Activated naive CD4-positive, alpha-beta T cell treated with anti-CD3 and anti-CD28 coated beads, Interleukin-2, amount 10 ng/mL, durations not matched to agents 7 days and 5 days (primary cell): ENCODE measurements around the gene LDLRAD2.

Experiments
- CTCF ChIA-PET: fragments of 350-600 bp; sonication (Branson Sonifier 250); formaldehyde crosslinking; loops from one replicate; lab custom pipeline; 2021; ENCODE audit warnings: antibody characterized with exemption; lab: Charles Lee
- DNase-seq: peaks from one replicate; pipeline ENCODE4 v3.0.0-alpha.2; 2020
- H3K27ac Mint-ChIP-seq: one replicate; pipeline ENCODE4 v1.8.0; 2021; ENCODE audit warnings: mild to moderate bottlenecking, moderate library complexity, mixed read lengths
- H3K27me3 Mint-ChIP-seq: one replicate; pipeline ENCODE4 v1.8.0; 2021; ENCODE audit warnings: mild to moderate bottlenecking, mixed read lengths
- H3K36me3 Mint-ChIP-seq: one replicate; pipeline ENCODE4 v1.8.0; 2021; ENCODE audit warnings: mixed read lengths
- H3K4me1 Mint-ChIP-seq: one replicate; pipeline ENCODE4 v1.8.0; 2021; ENCODE audit warnings: mixed read lengths
- H3K4me3 Mint-ChIP-seq: one replicate; pipeline ENCODE4 v1.8.0; 2021; ENCODE audit warnings: mild to moderate bottlenecking, moderate library complexity, mixed read lengths
- H3K9me3 Mint-ChIP-seq: one replicate; pipeline ENCODE4 v1.8.0; 2021; ENCODE audit warnings: mixed read lengths

LDLRAD2 gene

DNA sequence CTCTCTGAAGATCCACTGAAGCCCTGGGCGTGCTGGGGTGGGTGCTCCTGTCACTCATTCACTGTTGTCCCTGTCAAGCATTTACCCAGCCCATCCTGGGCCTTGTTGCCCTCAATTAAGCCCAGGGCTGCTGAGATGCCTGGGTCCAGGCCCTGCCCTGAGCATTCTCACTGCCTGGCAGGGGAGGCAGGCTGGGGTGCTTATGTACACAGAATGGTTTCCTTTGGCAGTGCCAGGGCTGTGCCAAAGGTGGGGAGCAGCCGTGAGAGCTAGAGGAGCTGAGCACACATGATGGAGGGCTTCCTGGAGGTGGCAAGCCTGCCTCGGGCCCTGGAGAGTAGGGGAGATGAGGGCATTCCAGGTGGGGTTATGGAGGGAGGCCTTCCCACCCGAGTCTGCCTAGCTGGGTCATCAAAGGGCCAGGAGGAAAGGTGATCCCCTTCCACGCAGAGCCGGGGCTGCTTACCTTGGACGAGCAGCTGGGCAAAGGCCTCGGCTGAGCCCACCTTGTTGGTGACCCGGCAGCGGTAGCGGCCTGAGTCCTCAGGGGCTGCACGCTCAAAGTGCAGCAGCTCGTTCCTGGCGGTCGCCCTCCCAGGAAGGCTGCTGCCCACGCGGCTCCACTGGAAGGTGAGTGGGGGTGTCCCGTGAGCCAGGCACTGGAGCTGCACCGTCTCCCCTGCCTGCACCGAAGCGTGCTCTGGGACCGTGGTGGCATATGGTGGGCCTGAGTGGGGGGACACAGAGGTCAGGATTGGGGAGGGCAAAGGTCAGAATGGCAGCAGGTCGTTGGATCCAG, 26.5 kb downstream of the LDLRAD2 start:
- H3K9me3 Mint-ChIP-seq = peaks cover 15% of the 10 kb centered on the region
- DNase-seq = no peak
- H3K4me1 Mint-ChIP-seq = no peaks in the 10 kb centered on the region
- H3K36me3 Mint-ChIP-seq = peaks cover 5% of the 10 kb centered on the region
- H3K4me3 Mint-ChIP-seq = no peak overlapping the region
- no peak overlapping the region for H3K27ac Mint-ChIP-seq
- no peaks in the 10 kb centered on the region for H3K27me3 Mint-ChIP-seq
- CTCF ChIA-PET = interaction anchor here (0.9 kb wide), 1 partner anchor 28 kb away, joined by 3 read pairs; no protein-coding TSS in a partner anchor

DNA sequence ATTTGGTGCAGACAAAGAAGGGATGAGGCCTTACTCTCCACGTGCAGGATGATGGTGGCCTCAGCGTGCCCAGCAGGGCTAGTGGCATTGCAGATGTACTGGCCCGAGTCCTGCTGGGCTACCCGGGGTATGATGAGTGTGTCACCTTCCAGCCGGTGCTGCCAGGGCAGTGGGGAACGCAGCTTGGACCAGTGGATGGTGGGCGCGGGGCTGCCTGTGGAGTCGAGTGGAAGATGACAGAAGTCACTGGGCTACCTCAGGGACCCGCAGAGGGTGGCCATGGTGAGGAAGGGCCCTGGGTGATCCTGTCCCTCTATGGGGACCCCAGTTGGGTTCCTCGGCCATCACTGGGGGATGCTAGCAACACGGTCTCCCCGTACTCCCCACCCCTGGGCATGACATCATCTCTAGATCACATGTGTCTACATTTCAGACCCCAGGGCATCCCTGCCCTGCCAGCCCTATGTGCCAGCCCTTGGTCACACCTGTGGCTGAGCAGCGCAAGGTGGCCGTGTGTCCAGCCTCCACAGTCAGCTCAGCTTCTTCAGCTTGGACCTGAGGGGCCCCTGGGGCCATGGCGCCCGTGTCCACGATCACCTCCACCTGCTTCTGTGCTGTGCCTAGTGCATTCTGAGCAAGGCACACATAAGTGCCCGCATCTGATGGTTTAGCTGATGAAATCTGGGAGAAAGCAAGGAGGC, 27.4 kb downstream of the LDLRAD2 start:
- H3K4me1 Mint-ChIP-seq = no peaks in the 10 kb centered on the region

DNA sequence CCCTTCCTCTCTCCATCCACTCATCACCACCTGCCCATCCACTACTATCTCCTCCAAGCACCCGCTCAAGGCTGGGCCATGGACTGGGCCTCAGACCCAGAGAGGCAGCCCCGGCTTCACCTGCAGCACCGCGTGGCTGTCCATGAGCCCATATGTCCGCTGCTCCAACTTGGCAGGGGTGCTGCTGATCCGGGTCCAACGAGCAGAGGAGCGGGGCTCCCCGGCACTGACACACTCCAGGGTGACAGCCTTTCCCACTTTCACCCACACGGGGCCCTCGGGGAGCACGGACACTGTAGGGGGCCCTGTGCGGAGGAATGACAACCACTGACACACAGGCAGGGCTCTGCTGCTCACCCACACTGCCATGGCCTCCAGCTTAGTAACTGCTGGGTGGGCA, 28.9 kb downstream of the LDLRAD2 start:
- CTCF ChIA-PET = no interaction called here
- DNase-seq = no peak
- H3K27ac Mint-ChIP-seq = no peak overlapping the region

More for the DNA sequence above, 27.4 kb downstream of the LDLRAD2 start:
- no peak for DNase-seq
- CTCF ChIA-PET = no interaction called here
- Mint-ChIP-seq H3K36me3 (no peaks in the 10 kb centered on the region), H3K27ac (no peak overlapping the region), H3K27me3 (no peaks in the 10 kb centered on the region), H3K9me3 (peaks cover 6% of the 10 kb centered on the region), H3K4me3 (no peak overlapping the region)

DNA sequence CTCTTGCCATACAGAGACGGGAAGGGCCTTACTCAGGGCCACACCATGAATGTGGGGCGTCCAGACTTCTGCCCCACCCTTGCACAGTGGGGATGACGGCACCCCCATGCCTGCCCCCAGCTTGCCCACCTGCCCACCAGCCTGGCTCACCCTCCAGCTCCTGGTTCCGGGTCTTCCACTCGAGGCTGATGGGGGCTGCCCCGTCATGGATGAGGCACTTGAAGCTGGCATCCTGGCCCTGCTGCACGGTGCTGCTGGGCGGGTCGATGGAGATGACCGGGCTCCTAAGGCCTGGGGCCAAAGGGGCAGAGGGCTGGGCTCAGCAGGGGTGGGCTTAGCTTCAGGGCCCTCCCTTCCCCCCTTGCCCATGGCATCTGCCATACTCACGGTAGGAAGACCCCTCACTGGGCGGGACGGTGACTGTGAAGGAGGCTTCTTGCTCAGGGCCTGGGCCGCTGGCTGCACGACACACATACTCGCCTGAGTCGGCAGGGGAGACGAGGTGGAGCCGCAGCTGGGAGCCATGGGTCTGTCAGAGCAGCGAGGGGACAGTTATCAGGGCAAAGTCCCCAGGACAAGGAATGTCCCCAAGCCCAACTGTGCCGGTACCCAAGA, 29.9 kb downstream of the LDLRAD2 start:
- H3K4me1 Mint-ChIP-seq = no peaks in the 10 kb centered on the region
- H3K36me3 Mint-ChIP-seq = no peaks in the 10 kb centered on the region
- CTCF ChIA-PET = no interaction called here
- H3K27ac Mint-ChIP-seq = no peak overlapping the region
- no peak for DNase-seq
- no peak overlapping the region for H3K4me3 Mint-ChIP-seq
- H3K9me3 Mint-ChIP-seq = no peaks in the 10 kb centered on the region
- no peaks in the 10 kb centered on the region for H3K27me3 Mint-ChIP-seq

More for the DNA sequence above, 28.9 kb downstream of the LDLRAD2 start:
- H3K4me1 Mint-ChIP-seq = no peaks in the 10 kb centered on the region
- no peaks in the 10 kb centered on the region for H3K27me3 Mint-ChIP-seq
- no peaks in the 10 kb centered on the region for H3K9me3 Mint-ChIP-seq
- no peak overlapping the region for H3K4me3 Mint-ChIP-seq
- H3K36me3 Mint-ChIP-seq = no peaks in the 10 kb centered on the region

DNA sequence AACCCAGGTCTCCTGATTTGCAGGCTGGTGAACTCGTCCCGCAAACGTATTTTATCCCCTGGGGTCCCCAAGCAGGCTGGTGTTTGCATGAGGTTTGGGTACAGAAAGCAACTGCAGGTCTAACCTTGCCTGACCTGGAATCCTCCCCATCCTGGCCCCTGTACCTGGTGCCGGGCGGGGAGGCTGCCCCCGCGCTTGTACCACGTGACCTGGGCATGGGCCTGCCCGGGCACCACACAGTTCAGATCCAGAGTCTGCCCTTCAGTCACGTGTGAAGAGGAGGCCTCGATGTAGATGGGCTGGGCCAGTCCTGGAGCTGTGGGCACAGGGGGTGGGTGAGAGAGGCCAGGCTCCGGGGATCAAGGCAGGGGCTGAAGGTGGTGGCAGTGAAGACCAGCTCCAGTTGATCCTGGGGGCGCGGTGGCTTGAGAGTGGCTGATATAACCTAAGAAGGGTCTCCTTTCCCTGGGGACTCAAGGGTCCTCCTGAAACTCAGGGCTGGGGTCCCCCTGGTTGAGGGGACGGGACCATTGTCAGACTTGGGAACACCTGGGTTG, 30.6 kb downstream of the LDLRAD2 start:
- no peaks in the 10 kb centered on the region for H3K36me3 Mint-ChIP-seq
- no peak overlapping the region for H3K27ac Mint-ChIP-seq
- DNase-seq = no peak
- H3K4me1 Mint-ChIP-seq = no peaks in the 10 kb centered on the region
- no peaks in the 10 kb centered on the region for H3K27me3 Mint-ChIP-seq
- H3K4me3 Mint-ChIP-seq = no peak overlapping the region
- H3K9me3 Mint-ChIP-seq = no peaks in the 10 kb centered on the region
- CTCF ChIA-PET = no interaction called here

DNA sequence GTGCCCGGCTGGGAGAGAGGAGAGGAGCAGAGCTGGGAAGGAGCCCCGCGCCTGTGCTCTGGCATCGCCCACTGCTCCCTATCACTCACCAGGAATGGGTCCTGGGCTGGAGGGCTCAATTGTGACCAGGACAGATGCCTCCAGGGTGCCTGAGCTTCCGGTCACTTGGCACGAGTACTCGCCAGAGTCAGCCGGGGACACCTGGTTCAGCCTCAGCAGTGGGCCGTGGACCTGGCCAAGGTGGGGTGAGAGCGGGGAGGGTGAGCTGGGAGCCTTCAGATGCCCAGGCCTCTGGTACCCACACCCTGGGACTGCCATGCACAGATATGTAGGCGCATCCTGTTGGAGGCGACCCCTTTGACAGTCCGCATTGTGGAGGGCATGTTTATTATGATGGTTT, 31.1 kb downstream of the LDLRAD2 start:
- no peaks in the 10 kb centered on the region for H3K27me3 Mint-ChIP-seq
- no peaks in the 10 kb centered on the region for H3K36me3 Mint-ChIP-seq
- H3K4me3 Mint-ChIP-seq = no peak overlapping the region
- CTCF ChIA-PET = no interaction called here
- H3K4me1 Mint-ChIP-seq = no peaks in the 10 kb centered on the region
- H3K27ac Mint-ChIP-seq = no peak overlapping the region
- no peak for DNase-seq
- no peaks in the 10 kb centered on the region for H3K9me3 Mint-ChIP-seq

DNA sequence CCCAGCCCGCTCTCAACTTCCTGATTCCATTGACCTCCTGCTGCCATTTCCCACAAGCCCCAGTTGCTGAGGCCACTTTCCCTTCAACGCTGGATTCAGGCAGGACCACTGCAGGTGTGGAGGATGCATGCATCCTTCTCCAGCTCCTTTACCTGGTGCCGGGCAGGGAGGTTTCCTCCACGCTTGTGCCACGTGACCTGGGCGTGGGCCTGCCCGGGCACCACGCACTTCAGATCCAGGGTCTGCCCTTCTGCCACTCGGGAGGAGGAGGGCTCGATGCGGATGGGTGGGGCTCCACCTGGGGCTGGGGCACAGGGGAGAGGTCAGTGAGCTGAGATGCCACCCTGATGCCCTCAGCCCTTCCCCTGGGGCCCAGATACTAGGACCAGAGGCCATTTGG, 31.9 kb downstream of the LDLRAD2 start:
- CTCF ChIA-PET = no interaction called here
- Mint-ChIP-seq H3K9me3 (no peaks in the 10 kb centered on the region), H3K4me3 (no peak overlapping the region), H3K27ac (no peak overlapping the region), H3K4me1 (no peaks in the 10 kb centered on the region), H3K27me3 (no peaks in the 10 kb centered on the region), H3K36me3 (no peaks in the 10 kb centered on the region)
- no peak for DNase-seq

DNA sequence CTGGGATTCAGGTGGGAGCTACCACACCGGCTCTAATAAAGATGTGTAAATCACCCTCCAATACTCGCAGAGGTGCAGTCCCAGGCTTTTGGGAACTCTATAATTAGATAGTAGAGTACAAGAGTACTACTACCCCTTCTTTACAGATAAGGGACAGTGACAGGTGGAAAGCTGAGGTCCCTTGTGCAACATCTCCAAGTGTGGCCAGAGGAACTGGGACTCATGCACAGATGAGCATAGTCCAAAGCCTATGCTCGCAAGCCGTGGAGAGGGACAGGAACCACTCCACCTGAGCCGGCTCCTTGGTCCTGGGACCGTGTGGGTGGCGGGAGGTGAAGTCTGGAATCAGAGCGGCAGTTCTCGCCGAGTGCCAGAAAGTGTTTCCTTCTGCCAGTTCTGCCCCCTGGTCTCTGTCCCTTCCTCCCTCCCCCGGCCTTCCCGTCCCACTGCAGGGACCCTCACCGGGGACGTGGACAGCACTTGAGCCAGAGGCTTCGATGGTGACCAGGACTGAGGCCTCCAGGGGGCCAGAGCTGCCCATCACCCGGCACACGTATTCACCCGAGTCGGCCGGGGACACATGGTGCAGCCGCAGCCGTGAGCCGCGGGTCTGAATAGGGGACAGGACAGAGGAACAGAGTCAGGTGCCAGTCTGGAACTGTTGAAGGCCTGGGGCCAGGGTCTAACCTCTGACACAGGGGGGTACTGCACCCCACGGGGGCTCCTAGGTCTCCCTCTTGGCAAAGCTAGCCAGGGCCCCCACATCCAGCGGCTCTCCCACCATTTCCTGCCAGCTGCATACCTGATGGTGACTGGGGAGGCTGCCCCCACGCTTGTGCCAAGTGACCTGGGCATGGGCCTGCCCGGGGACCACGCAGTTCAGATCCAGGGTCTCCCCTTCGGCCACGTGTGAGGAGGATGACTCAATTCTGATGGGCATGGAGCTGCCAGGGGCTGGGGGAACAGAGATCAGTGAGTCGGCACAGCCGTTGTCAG, 33.9 kb downstream of the LDLRAD2 start:
- DNase-seq = no peak
- Mint-ChIP-seq H3K27ac (no peak overlapping the region), H3K9me3 (no peaks in the 10 kb centered on the region), H3K27me3 (no peaks in the 10 kb centered on the region), H3K4me1 (no peaks in the 10 kb centered on the region), H3K4me3 (no peak overlapping the region), H3K36me3 (no peaks in the 10 kb centered on the region)
- CTCF ChIA-PET = no interaction called here

DNA sequence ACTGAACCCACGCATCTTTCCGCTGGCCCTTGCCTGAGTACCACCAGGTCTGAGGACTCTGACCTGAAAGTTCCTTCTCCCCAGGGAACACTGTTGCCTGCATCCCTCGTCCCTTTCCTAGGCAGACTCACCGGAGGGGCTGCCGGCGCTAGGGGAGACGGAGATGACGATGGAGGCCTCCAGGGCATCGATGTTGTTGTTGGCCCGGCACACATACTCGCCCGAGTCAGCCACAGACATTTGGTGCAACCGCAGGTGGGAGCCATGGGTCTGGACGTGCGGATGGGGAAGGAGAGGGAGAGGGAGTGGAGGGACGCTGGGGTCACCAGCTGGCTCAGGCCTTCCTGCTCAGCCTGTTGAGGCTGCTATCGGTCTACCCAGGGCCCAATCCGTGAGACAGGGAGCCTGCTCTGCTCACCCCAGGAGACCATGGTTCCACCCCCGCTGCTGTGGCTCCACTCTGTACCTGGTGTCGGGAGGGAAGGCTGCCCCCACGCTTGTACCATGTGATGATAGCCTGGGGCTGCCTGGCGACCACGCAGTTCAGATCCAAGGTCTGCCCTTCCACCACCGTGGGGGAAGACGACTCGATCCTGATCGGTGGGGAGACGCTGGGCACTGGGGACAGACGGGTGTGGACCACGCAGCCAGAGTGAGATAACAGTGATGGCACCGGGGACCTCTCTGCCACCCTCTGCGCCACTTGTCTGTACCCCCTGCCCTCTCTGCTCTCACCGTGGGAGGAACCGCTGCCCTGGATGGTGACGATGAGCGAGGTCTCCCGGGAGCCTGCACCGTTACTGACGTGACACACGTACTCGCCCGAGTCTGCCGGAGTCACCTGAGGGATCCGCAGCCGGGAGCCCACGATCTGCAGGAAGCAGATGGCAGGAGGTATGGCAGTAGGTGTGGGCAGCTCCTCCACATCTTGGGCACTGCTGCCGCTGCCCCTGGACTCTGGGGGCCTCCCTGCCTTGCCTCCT, 35.4 kb downstream of the LDLRAD2 start:
- Mint-ChIP-seq H3K27ac (no peak overlapping the region), H3K4me1 (peaks cover 6% of the 10 kb centered on the region), H3K9me3 (no peaks in the 10 kb centered on the region), H3K27me3 (no peaks in the 10 kb centered on the region), H3K36me3 (no peaks in the 10 kb centered on the region), H3K4me3 (no peak overlapping the region)
- CTCF ChIA-PET = no interaction called here
- no peak for DNase-seq

DNA sequence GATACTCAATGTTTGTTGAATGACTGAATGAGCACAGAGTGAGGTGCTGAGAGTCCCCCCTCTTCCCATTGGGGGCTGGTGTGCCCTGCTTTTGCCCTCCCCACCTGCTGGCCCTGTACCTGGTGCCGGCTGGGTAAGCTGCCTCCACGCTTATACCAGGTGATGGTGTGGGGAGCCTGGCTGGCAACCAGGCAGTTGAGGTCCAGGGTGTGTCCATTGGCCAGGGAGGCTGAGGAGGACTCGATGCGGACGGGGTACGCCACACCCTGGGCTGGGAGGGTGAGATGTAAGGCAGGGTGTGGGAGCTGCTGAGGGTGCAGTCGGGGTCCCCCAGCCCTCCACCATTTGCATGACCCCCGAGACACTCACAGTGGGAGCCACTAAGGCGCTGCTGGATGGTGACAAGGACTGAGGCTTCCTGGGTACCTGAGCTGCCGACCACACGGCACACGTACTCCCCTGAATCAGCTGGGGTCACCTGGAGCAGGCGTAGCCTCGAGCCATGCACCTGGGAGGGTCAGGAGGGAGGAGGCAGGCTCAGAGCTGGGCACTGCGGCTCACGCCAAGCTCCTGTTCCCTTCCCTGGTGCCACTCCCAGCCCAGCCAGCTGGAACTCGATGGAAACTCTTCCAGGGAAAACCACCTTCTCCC, 36.6 kb downstream of the LDLRAD2 start:
- Mint-ChIP-seq H3K27me3 (no peaks in the 10 kb centered on the region), H3K9me3 (no peaks in the 10 kb centered on the region), H3K4me3 (no peak overlapping the region), H3K4me1 (peaks cover 6% of the 10 kb centered on the region), H3K36me3 (no peaks in the 10 kb centered on the region), H3K27ac (no peak overlapping the region)
- CTCF ChIA-PET = no interaction called here
- no peak for DNase-seq

DNA sequence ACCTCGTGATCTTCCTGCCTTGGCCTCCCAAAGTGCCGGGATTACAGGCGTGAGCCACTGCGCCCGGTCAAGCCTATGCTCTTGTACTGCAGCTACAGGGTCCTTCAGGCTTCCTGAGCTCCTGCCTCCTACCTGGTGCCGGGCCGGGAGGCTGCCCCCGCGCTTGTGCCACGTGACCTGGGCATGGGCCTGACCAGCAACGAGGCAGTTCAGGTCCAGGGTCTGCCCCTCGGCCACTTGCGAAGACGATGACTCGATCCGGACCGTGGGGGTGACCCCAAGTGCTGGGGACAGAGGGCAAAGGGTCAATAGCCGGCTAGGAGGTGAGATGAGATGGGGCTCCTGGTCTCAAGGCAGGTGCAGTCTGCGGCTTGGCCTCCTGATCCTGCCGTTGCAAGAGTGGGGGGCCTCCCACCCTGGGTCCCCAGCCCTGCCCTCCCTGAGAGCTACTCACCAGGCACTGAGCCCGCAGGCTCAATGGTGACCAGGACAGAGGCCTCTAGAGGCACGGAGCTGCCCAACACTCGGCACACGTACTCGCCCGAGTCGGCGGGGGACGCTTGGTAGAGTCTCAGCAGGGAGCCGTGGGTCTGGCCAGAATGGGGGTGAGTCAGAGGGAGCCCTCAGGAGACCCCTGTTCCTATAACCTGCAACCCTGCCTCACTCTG, 38.0 kb downstream of the LDLRAD2 start:
- Mint-ChIP-seq H3K36me3 (no peaks in the 10 kb centered on the region), H3K4me1 (peaks cover 6% of the 10 kb centered on the region), H3K4me3 (no peak overlapping the region), H3K27ac (no peak overlapping the region), H3K9me3 (no peaks in the 10 kb centered on the region), H3K27me3 (no peaks in the 10 kb centered on the region)
- DNase-seq = no peak
- CTCF ChIA-PET = no interaction called here
